GM12892 (cell line): ENCODE data around the gene EFR3B.

Experiments
- POLR2A ChIP-seq: IDR thresholded peaks from 2 replicates; pipeline ENCODE4 v1.6.1; 2011; ENCODE audit warnings: low read depth, low read length, control low read depth
- POLR2AphosphoS5 ChIP-seq: IDR thresholded peaks from 2 replicates; pipeline ENCODE4 v1.6.1; 2011; ENCODE audit warnings: low read depth, low read length, control low read depth
- TAF1 ChIP-seq: IDR thresholded peaks from 2 replicates; pipeline ENCODE4 v1.6.1; 2011; ENCODE audit warnings: low read depth, mild to moderate bottlenecking, control low read depth, low read length, borderline replicate concordance

DNA sequence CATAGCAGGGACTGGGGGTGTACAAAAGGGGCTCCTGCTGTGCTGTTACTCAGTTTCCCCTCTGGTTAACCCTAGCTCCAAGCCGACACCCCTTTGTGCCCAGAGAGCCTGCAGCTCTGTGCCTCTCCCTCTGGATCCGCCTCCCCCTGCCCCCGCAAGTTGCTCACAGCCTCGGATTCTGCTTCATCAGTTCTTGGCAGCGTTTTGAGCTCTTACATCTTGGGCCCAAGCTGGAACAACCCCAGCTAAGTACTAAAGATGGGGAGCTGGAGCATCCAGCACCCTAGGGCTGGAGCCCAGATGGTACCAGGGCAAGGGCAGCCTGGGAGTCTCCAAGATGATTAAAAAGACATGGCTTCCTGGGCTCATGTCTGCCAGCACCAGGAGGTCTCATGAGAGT lies 85.8 kb downstream of the EFR3B start:
- TF ChIP-seq POLR2AphosphoS5 (no peak), TAF1 (no peak), POLR2A (no peak)
